Measurements from ENCODE around the gene CFAP210.

Gene CFAP210

DNA sequence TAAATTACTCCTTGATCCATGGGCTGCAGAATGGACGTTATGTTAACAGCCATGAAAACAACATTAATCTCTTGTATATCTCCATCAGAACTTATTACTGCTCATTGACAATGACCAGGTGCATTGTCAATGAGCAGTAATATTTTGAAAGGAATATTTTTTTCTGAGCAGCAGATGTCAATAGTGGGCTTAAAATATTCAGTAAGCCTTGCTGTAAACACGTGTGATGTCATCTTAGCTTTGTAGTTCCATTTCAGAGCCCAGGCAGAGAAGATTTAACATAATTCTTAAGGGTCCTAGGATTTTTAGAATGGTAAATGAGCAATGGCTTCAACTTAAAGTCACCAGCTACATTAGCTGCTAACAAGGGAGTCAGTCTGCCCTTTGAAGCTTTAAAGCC is 26.6 kb downstream of the CFAP210 start:
- TF ChIP-seq, protein P1, sequence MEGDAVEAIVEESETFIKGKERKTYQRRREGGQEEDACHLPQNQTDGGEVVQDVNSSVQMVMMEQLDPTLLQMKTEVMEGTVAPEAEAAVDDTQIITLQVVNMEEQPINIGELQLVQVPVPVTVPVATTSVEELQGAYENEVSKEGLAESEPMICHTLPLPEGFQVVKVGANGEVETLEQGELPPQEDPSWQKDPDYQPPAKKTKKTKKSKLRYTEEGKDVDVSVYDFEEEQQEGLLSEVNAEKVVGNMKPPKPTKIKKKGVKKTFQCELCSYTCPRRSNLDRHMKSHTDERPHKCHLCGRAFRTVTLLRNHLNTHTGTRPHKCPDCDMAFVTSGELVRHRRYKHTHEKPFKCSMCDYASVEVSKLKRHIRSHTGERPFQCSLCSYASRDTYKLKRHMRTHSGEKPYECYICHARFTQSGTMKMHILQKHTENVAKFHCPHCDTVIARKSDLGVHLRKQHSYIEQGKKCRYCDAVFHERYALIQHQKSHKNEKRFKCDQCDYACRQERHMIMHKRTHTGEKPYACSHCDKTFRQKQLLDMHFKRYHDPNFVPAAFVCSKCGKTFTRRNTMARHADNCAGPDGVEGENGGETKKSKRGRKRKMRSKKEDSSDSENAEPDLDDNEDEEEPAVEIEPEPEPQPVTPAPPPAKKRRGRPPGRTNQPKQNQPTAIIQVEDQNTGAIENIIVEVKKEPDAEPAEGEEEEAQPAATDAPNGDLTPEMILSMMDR (IDR thresholded peaks at IDR 0.05; ENCODE audit: low read depth, low read length) = no peak
- no peak for DNase-seq (ENCODE audit: low read depth in 2 of 2)
- H3K4me3 ChIP-seq (replicated peaks in 1 of 2; ENCODE audit: low read depth in 2 of 2, low read length in 2 of 2) = no peak overlapping the region

DNA sequence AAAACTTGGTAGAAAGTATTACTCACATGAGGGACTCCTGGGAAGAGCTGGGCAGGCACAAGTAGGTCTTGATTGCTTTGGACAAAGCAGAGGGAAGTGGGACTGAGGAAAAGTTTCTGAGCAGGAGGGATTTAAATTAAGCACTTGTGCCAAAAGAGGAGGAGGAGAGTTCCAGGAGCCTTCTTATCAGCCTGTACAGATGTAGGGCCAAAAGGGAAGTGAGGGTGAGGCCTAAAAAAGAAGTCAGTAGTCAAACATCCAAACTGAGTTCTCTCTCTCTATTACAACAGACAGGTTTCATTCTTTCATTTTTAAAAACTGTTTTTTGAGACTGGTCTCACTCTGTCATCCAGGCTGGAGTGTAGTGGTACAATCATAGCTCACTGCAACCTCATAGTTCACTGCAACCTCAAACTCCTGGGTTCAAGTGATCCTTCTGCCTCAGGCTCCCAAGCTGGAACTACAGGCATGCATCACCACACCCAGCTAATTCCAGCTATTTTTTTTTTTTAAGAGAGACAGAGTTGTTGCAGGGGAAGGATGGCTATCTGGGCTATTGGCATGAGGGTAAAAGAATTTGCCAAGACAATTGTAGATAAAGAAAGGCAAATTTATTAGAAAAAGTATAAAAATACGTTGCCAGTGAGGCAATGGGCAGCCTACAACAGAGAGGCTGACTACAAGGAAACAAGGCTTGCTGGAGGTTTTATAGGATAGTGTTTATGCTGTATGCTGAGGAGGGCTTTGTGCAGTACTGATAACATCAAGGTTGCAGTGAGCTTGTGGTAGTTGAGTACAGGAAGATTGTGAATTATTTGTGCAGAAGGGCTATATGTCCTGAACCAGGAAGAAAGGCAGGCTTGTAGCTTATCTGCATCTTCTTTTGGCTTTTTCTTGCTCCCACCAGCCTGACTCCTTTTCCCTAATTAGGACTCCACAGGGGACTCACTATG is 29.0 kb downstream of the CFAP210 start:
- H3K4me3 ChIP-seq (replicated peaks in 1 of 2; ENCODE audit: low read depth in 2 of 2, low read length in 2 of 2) = no peak overlapping the region
- TF ChIP-seq, protein P1 (IDR thresholded peaks at IDR 0.05; ENCODE audit: low read depth, low read length) = no peak
- peak in 1 of 2 donors; percentile 67 for DNase-seq (ENCODE audit: low read depth in 2 of 2)

DNA sequence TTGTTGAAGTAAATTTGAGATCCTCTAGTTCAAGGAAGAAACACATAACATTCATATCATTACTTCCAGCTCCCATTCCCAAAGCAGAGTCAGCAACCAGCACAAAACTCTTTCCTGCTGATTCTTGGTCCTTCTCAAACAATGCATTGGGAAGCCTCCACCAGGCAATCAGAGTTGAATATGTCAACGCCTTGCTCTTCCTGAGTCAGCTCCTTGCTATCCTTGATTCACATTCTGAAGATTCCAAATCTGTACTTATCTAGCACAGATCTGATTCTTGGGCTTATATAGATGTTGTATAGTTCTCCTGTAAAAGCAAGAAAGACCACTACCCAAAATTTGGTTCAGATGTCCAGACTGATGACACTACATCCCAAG is 29.6 kb downstream of the CFAP210 start:
- DNase-seq (ENCODE audit: low read depth in 2 of 2) = peak in 1 of 2 donors; percentile 3
- H3K4me3 ChIP-seq (replicated peaks in 1 of 2; ENCODE audit: low read depth in 2 of 2, low read length in 2 of 2) = no peak overlapping the region
- TF ChIP-seq, protein P1 (IDR thresholded peaks at IDR 0.05; ENCODE audit: low read depth, low read length) = no peak

DNA sequence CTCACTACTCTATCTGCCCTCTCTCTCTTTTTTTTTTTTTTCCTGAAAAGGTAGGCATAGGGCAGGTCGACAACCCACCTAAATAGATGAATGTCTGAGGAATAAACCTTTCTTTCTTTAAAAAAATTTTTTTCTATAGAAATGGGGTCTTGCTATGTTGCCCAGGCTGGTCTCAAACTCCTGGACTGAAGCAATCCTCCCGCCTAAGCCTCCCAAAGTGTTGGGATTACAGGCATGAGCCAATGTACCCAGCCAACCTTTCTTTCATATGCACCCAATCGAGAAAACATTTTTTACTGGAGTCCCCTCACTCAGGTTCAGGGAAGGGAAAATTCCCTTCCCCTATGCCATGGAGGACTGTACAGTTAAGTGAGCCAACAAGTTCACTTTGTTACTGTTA is 31.0 kb downstream of the CFAP210 start:
- TF ChIP-seq, protein P1 (IDR thresholded peaks at IDR 0.05; ENCODE audit: low read depth, low read length) = no peak
- no peak overlapping the region for H3K4me3 ChIP-seq (replicated peaks in 1 of 2; ENCODE audit: low read depth in 2 of 2, low read length in 2 of 2)
- no peak for DNase-seq (ENCODE audit: low read depth in 2 of 2)

DNA sequence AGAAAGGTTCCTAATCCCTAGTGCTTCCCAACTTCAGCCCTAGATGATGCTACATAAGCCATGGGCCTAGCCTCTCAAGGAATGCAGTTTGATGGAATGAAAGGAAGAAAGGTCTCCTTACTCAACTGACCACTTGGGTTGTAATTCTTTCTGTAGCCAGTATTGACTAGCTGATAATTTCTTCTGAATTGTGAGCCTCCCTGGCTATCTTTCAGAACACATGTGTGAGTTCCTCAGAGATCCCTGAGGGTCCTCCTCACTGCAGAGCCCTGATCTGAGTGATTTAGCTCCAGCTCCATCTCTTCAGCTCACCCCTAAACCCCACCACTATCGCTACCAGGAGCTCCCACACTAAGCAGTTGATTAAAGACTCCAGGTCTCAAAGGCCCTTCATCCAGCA is 31.5 kb downstream of the CFAP210 start:
- DNase-seq (ENCODE audit: low read depth in 2 of 2) = no peak
- TF ChIP-seq, protein P1 (IDR thresholded peaks at IDR 0.05; ENCODE audit: low read depth, low read length) = no peak
- H3K4me3 ChIP-seq (replicated peaks in 1 of 2; ENCODE audit: low read depth in 2 of 2, low read length in 2 of 2) = no peak overlapping the region

DNA sequence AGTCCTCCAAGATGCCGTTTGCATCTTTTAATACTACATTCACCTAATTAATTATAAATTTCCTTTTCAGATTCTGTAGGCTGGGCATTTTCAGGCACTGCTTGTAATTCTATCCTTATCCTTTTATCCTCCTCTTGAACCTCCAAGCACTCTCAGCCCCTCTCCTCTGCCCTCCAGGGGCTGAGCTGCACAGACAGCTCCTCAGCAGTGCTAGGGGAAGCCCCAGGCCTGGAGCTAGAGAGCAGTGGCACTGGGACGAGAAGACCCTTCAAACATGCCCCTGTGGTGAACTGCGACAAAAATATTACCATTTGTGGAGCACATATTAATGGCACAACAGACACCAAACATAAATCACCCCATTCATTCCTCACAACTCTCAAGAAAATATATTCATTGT is 32.9 kb downstream of the CFAP210 start:
- TF ChIP-seq, protein P1 (IDR thresholded peaks at IDR 0.05; ENCODE audit: low read depth, low read length) = no peak
- no peak overlapping the region for H3K4me3 ChIP-seq (replicated peaks in 1 of 2; ENCODE audit: low read depth in 2 of 2, low read length in 2 of 2)
- no peak for DNase-seq (ENCODE audit: low read depth in 2 of 2)
